Measurements from ENCODE around the gene COX19. TPM values are rescaled to one million over a fixed set of nuclear protein-coding genes. Genes with fewer than 3 reads are reported as not detected.

COX19 gene
- total RNA-seq, 6 experiments from 2014 or later, result 5.6 to 7.6 (median 6.5) TPM

GRCh38 chr7:1021366-1021765 lies 46.0 kb upstream of the COX19 start:
- H3K27me3 Mint-ChIP-seq (ENCODE audit: insufficient read depth), result peaks cover 2% of the 10 kb centered on the region
- TF ChIP-seq CTCF (IDR thresholded peaks at IDR 0.05), result no peak
- peaks cover 33% of the 10 kb centered on the region for H3K36me3 Mint-ChIP-seq (ENCODE audit: low read depth)
- no peak overlapping the region; the same call in 1 of the 2 replicates for H3K4me3 Mint-ChIP-seq
- peaks cover 19% of the 10 kb centered on the region for H3K9me3 Mint-ChIP-seq
- no peak for DNase-seq
- H3K4me1 Mint-ChIP-seq (ENCODE audit: low read depth), result 0 out of 2 replicates have a peak, but pooled peaks cover 4% of the 10 kb centered on the region
- no peak overlapping the region for H3K27ac Mint-ChIP-seq

GRCh38 chr7:1020849-1021251 lies 45.5 kb upstream of the COX19 start:
- peak; percentile 29; the same call in 1 of the 2 replicates for TF ChIP-seq CTCF (IDR thresholded peaks at IDR 0.05)
- H3K9me3 Mint-ChIP-seq, result peaks cover 19% of the 10 kb centered on the region
- no peaks in the 10 kb centered on the region for H3K4me1 Mint-ChIP-seq (ENCODE audit: low read depth)
- DNase-seq, result no peak
- H3K4me3 Mint-ChIP-seq, result no peak overlapping the region
- peaks cover 3% of the 10 kb centered on the region for H3K27me3 Mint-ChIP-seq (ENCODE audit: insufficient read depth)
- H3K36me3 Mint-ChIP-seq (ENCODE audit: low read depth), result peaks cover 29% of the 10 kb centered on the region
- no peak overlapping the region for H3K27ac Mint-ChIP-seq

- Mint-ChIP-seq H3K27me3 (ENCODE audit: insufficient read depth) (peaks cover 4% of the 10 kb centered on the region), H3K9me3 (peaks cover 19% of the 10 kb centered on the region), H3K36me3 (ENCODE audit: low read depth) (peaks cover 29% of the 10 kb centered on the region), H3K27ac (no peak overlapping the region), H3K4me1 (ENCODE audit: low read depth) (no peaks in the 10 kb centered on the region), H3K4me3 (no peak overlapping the region)
- no peak; the same call in 1 of the 2 replicates for TF ChIP-seq CTCF (IDR thresholded peaks at IDR 0.05)
- DNase-seq, result no peak
Observed at GRCh38 chr7:1019789-1020610, 44.7 kb upstream of the COX19 start.

- H3K36me3 Mint-ChIP-seq (ENCODE audit: low read depth), result peaks cover 29% of the 10 kb centered on the region
- no peak overlapping the region for H3K4me3 Mint-ChIP-seq
- TF ChIP-seq CTCF (IDR thresholded peaks at IDR 0.05), result no peak
- H3K9me3 Mint-ChIP-seq, result peaks cover 19% of the 10 kb centered on the region
- no peak overlapping the region for H3K27ac Mint-ChIP-seq
- peaks cover 4% of the 10 kb centered on the region for H3K27me3 Mint-ChIP-seq (ENCODE audit: insufficient read depth)
- no peaks in the 10 kb centered on the region for H3K4me1 Mint-ChIP-seq (ENCODE audit: low read depth)
- DNase-seq, result no peak
Observed at GRCh38 chr7:1019255-1019785, 44.0 kb upstream of the COX19 start.

GRCh38 chr7:1018334-1018695 lies 43.0 kb upstream of the COX19 start:
- Mint-ChIP-seq H3K4me1 (ENCODE audit: low read depth) (no peaks in the 10 kb centered on the region), H3K9me3 (peaks cover 14% of the 10 kb centered on the region), H3K36me3 (ENCODE audit: low read depth) (peaks cover 25% of the 10 kb centered on the region), H3K4me3 (no peak overlapping the region), H3K27ac (no peak overlapping the region), H3K27me3 (ENCODE audit: insufficient read depth) (peaks cover 4% of the 10 kb centered on the region)
- TF ChIP-seq CTCF (IDR thresholded peaks at IDR 0.05), result no peak
- no peak for DNase-seq
